GM10847 (cell line): Measurements from ENCODE around the gene TBKBP1.

Experiments used
- POLR2A ChIP-seq: IDR thresholded peaks from 2 replicates; pipeline ENCODE4 v1.6.1; 2011; ENCODE audit not compliant: insufficient read length; ENCODE audit errors: extremely low read depth

Gene TBKBP1

DNA sequence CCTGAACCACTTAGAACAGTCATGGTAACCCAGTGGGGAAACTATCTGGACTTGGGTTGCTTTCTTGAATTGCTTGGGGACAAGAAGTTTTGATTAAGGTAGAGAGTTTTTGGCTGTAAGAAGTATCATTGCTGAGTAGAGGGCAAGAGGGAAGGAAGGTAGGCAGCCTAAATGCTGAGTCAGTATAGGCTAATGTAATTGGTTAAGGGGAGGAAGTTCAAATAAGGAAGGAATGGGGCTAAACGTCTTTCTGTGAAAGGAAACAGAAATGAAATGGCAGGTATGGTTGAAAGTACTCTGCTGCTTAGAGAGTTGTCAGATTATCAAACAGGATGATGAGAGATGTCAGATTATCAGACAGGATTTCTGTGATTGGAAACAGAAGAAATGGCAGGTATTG lies 23.9 kb upstream of the TBKBP1 start:
- no peak for TF ChIP-seq POLR2A

DNA sequence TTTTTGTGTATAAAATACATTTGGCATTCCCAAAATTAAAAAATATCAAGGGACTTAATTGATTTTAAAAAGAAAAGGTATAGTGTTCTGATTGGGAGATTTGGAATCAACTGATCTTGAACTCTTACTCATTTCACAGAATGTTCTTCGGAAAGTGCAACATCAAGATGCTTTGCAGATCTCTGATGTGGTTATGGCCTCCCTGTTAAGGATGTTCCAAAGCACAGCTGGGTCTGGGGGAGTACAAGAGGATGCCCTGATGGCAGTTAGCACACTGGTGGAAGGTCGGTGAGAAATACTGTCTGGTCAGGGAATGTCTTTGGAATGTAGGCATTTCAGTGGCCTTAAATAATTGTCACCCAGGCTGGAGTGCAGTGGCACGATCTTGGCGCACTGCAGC lies 19.5 kb upstream of the TBKBP1 start:
- no peak for TF ChIP-seq POLR2A

DNA sequence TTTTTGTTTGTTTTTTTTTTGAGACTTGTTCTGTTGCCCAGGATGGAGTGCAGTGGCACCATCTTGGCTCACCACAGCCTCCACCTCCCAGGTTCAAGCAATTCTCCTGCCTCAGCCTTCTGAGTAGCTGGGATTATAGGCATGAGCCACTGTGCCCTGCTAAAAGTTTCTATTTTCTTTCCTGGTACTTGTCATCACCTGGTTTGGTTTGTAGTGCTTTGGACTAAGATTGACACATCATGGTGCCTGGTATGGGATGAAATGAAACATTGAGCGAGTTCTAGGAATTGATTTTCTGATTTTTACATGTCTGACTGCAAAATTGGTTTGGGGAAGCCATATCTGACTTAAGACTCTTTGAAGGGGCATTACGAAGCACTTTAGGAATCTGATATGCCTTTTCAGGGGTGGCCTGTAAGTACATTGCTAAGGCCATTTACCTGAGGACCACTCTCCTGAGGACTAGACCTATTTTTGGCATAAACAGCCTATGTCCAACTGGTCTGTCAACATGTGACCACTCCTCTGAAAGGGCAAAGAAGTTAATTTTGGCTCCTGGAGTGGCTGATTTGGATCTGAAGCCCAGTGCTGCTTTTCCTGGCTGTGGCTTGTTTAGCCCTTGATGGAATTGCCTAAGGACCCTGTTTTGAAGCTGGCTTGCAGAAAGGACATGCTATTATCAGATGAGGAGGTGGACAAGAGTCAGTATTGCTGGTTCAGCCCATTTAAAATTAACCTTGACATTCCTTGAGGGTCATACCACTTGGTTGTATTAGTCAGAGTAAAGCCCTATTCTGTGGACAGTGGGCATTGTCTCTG lies 18.4 kb upstream of the TBKBP1 start:
- no peak for TF ChIP-seq POLR2A

DNA sequence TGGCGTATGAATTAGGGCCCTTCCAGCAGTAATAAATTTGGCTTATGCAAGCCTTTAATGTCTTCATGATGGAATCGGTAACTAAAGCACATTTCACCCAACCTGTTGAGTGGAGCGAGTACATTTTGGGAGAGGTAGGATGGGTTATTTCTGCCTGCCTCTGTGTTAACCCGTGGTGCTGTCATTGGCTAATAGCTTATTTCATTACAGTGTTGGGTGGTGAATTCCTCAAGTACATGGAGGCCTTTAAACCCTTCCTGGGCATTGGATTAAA lies 17.8 kb upstream of the TBKBP1 start:
- no peak for TF ChIP-seq POLR2A

DNA sequence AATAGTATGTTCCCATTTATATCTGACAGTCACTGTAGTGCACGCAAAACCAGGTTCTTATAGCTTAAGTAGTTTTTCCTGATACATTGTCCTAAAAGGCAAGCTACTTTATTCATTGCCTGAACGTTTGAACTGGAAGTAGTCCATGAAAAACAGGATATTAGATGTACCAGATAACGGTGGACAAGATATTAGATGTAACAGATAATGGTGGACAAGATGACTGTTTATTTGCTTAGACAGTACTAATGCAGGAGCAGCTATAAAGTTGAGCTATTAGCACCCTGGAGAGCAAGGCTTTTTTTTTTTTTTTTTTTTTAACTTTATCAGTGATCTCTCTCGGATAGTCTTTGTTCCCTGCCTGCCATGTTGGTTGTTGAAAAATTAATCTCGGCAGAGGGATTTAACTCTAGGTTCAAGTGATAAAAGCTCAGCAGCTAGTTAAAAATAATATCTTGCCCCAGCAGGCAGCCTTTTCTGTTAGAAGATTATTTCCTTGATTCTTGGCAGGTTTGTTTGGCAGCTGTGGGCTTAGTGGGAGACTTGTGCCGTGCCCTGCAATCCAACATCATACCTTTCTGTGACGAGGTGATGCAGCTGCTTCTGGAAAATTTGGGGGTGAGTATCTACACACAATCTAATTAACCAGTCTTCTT lies 17.3 kb upstream of the TBKBP1 start:
- no peak for TF ChIP-seq POLR2A

DNA sequence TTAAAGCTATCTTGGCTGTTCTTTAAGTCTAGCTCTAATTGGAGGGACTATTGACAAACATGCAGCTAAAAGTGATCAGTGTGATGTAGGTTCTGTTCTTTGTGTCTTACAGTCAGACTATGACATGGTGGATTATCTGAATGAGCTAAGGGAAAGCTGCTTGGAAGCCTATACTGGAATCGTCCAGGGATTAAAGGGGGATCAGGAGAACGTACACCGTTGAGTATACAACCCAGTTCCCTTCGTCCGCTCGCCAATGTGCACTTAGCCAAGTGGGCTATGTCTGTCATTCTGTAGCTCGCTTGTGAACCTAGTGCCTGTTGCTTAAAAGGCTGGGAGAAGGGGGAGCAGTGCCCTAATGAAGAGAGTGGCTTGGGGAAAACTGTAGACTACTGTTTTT lies 15.8 kb upstream of the TBKBP1 start:
- no peak for TF ChIP-seq POLR2A

DNA sequence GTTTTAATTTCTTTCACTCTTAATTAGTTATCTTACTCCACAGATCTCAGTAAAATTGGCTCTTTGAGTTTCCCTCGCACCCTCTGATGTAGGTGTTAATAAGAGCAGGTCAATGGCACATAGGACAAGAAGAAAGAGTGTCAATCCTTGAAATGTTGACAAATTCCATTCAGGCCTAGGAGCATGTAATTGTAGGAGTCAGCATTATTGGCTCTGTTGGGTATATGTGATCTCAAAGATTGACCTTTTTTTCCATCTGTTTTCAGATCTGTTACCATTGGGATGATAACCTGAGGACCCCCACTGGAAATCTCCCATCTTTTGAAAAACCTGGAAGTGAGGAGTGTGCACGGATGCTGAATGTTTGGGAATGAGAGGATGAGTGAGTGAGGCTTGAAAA lies 11.8 kb upstream of the TBKBP1 start:
- TF ChIP-seq POLR2A = no peak

DNA sequence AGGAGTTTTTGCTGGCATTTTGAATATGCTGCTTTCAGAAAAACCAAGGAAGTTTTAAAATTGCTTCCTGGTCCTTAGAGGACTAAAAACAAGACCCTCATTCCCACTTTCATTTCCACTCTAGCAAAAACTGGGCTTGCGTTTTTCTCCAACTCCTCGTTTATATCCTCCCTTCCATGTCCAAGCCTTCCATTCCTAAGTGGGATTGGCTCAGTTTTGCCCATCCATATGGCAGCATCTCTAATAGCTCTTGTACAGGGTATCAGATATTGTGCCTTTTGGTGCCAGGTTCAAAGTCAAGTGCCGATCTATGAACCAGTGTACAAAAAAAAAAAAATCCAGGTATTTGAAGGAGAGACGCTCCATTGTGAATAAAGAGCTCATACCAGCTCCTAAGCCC lies 9.9 kb upstream of the TBKBP1 start:
- TF ChIP-seq POLR2A = no peak

DNA sequence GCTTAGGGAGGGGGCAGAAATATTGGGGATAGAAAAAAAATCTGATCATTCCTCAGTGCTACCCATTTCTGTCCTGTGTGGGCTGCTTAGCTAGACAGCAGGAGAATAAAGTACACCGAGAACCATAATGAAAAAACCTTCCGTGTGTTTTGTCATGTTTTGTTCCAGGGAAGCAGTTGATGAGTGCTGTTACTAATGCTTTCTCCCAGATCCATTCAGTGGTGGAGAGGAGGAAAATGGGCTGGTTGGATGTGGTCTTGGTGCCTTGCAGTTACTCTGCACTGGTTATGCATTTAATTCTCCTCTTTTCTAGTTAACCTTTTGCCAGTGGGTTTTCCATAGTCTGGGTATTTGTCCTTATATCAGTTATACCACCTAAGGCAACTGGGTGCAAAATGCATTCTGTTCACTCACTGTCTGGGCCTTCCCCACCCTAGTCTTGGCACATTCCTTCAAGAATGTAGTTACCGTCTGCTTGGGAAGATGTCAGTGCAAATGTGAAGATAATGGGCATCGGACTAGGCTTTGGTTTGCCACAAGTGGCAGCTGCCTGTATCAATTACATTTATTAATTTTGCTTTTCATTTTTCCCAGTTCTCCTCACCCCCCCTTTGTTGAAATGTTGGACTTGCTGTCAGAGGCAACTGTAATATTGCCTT lies 9.3 kb upstream of the TBKBP1 start:
- TF ChIP-seq POLR2A = no peak

DNA sequence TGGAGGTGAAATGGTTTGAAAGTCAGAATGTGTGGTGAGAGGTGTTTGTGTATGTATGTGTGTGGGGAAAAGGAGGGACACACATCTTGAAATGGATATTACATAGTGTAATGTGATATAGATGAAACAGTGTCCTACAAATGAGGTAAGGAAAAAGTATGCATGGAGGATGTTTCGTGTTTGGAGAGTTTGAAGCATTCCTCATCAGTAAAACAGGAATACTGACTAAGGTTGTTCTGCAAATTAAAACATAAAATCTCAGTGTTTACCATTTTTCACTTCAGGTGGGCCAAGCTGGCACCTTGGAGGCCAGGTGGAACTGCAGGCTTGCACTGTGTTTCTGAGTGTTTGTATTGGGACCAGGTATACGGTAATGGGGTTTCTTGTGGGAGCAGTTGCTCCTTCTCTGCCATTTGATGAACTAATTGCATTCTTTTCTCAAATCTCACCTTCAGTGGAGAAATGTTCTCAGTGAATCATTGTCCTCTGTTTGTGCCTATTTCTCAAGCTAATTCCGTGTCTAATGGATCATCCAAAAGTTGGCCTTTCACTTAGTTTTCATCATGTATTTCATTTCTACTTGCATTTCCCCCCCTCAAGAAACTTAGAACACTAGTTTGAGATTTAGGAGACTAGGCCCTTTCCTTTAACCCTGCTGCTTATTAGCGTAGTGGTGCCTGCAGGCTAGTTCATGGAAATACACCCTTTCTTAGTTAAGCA lies 8.2 kb upstream of the TBKBP1 start:
- no peak for TF ChIP-seq POLR2A

DNA sequence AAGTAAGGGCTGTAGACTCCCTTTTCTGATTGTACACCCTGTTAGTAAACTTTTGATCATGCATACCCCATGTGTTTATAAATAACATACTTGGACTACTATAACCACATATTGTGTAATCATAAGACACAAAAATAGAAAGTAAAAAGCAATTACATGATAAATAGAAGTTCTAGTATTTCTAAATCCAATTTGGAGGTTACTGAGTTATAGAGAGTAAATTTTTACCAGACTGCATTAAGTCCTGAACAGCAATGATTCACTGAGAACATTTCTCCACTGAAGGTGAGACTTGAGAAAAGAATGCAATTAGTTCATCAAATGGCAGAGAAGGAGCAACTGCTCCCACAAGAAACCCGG lies 7.7 kb upstream of the TBKBP1 start:
- TF ChIP-seq POLR2A = no peak

DNA sequence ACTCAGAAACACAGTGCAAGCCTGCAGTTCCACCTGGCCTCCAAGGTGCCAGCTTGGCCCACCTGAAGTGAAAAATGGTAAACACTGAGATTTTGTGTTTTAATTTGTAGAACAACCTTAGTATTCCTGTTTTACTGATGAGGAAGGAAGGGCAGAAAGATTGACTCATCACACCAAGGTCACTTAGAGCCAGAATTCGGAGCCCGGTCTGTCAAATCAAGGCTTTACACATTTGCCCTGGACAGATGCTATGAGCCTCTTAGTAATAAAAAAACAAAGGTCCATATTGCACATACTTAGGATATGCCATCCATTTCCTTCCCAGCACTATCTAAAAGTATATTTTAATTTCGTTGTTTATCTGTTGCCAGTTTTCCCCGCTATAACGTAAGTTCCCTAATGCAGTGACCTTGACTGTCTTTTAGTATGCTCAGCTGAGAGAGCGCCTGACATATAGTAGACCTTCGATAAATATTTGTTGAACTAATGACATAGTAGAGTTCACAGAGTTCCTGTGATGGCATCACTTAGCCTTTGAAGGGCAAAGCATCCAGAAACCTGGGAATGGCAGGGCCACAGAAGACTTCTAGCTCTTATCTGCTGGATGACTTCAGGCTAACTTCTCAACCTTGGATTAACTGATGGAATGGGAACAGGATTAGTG lies 7.2 kb upstream of the TBKBP1 start:
- no peak for TF ChIP-seq POLR2A

DNA sequence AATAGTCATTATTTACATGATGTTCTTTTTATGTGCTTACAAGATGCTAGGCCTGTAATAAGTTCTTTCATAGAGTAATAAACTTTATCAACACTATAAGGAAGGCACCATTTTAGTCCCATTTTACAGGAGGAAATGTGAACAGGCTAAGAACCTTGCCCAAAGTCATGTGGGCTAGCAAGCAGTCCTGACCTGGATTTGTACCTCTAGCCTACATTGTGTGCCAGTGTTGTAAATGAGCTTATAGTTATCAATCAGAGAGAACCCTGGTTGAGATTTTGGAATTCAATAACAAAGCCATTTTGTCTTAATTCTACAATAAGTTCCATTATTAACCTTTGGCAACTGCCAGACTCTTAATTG lies 6.7 kb upstream of the TBKBP1 start:
- TF ChIP-seq POLR2A = no peak

DNA sequence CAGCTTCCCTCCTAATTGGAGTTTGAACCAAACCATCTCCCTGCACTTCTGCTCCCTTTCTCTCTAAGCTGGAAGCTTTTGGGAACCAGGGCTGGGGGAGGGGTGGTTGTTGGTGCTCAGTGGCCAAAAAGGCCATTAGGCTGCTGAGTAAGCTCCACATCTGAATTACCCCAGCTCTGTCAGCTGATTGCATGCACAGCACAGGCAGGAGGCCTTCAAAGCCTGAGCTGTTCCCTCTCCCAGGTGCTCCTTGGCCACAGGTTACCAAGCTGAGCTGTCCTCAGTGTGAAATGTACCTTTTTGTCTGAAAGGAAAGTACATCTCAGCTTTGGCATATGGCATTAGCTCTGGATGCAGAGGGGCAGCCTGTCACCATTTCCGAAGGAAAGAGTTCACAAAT lies 6.2 kb upstream of the TBKBP1 start:
- TF ChIP-seq POLR2A = no peak

DNA sequence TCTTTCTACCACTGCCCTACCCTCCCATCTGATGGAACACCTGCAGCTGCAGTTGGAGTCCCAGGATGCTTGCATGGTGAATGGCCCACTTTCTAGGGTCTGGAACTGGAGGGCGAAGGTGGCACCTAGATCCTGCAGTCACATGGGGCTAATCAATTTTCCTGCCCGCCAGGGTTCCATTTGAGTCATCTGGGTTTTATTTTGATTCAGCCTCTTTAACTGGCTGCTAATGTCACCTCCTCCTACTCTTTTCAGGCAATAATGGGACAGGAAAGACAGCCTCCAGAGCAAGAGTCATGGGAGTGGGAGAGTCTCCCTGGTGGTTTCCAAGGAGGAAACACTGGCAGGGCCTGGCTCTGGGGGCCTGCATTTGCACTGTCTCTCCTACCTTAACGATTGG lies 3.8 kb upstream of the TBKBP1 start:
- no peak for TF ChIP-seq POLR2A
